HG02623 (cell line): Measurements from ENCODE around the gene PSMA5.

Source experiments
- ATAC-seq: cut with Tn5 transposase; IDR thresholded peaks from one replicate; pipeline ENCODE4 v1.9.1; 2021; ENCODE audit warnings: moderate library complexity; ENCODE audit not compliant: unreplicated experiment

Gene PSMA5

DNA sequence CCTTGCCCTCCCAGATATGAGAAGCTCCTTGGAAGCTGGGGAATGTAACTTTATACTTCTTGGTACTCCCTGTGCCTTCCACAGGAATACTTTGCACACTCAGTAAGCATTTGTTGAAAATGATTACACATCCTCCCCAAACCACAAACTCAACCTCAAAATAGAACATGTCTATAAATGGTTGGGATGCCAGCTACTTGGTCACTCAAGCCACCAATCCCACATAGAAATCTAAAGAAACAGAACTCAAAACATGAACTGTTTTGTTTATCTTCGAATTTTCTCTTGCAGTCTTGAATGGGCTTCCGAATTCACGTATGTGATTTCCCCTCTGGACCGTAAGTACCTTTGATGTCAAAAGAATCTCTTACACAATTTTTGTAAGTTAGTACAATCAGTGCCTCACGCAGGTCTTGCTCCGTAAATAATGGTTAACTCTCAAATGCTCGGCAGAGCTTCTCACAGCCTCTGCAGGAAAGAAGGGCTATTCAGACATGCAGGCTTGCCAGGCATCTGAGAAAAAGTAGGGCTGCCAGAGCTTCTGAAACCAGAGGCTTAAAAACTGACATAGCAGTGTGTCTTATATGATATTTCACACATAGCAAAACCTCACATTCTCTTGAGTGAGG is 55.4 kb downstream of the PSMA5 start:
- no peak for ATAC-seq

DNA sequence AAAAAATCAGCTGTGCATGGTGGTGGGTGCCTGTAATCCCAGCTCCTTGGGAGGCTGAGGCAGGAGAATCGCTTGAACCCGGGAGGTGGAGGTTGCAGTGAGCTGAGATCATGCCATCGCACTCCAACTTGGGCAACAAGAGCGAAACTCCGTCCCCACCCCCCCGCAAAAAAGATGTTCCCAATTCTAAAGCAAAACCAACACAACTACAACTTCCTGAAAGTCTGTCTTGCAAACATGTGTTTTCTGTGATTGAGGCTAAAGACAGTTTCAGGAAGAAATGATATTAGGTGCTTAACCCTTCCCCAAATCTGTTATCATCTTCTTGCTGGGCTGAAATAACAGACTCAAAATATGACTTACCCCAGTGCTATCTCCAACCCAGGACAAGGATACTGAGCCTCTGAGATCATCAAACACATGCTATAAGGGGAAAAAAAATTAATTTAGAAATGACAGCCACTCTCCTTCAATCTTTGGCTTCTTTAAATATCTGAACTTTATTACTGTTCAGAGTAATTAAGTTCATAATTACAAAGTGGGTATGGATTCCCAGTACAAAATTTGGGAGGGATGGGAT is 57.0 kb downstream of the PSMA5 start:
- no peak for ATAC-seq

DNA sequence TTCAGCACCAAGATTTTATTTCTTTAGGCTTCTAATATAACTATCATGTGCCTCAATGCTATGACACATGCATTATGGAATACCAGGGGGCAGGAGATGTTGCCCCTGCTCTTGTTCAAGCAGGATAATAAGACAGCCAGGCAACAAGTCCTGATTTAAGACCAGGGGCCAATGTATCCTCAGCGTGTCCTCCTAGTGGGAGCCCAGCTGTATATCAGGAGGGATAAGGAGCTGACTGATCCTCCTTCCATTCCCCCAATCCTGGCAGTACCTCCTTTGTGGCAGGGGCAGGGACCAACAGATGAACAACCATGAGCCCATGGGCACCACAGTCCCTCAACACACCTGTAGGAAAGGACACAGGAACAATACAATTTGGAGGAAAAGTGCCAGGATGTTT is 57.8 kb downstream of the PSMA5 start:
- ATAC-seq = no peak

DNA sequence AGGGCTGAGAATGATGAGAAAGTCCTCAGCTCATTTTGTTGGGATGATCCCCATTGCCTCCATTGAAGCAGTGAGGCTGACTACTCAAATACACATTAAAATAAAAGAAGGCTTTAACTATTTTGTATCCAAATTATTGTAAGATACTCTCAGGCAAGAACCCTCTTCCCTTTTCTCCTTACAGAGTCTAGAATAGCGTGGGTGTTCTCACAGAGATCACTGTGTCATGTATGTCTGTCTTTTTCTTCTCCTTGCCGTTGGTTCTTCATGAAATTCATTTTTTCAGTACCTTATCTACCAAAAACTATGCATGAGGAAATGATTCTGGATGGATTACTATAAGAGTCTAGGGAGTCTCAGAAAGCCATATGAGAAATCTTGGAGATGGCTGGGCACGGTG is 58.6 kb downstream of the PSMA5 start:
- ATAC-seq = no peak

DNA sequence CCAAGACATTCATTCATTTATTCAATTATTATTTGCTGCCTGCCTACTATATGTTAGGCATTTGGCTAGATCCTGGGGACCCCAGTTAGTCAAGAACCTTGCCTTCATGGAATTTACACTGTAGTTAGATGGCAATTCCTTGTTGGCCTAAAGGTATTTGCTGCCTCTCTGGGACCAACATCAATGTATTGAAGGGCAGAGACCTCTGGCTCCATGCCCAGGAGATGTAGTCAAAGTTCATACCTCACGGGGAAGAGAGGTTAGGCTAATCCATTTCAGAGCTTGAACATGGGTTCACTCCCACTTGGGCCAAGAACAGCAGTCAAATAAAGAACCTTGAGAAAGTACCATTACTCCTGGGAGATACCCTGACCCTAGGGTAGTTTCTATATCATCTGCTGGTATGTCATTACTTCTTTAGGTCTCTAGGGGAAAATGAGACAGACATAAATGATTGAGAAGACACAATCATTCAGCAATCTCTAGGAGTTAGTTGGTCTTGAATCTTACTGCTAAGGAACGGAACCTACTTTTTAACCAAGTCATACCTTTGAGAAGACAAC is 60.5 kb downstream of the PSMA5 start:
- ATAC-seq = no peak

DNA sequence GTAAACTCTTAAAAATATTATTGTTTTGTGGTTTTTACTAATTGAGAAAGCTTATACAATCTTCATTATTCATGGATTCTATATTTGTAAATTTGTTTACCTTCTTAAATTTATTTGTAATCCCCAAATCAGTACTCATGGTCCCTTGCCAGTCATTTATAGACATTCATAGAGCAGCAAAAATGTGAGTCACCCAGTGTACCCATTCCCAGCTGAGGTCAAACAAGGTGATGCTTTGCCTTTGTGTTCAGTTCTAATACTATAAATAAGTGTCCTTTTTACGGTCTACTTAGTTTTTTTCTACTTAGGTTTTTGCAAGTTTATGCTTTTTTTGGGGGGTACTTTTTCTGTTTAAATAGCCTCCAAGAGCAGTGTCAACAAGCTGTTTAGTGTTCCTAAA is 64.6 kb downstream of the PSMA5 start:
- no peak for ATAC-seq

DNA sequence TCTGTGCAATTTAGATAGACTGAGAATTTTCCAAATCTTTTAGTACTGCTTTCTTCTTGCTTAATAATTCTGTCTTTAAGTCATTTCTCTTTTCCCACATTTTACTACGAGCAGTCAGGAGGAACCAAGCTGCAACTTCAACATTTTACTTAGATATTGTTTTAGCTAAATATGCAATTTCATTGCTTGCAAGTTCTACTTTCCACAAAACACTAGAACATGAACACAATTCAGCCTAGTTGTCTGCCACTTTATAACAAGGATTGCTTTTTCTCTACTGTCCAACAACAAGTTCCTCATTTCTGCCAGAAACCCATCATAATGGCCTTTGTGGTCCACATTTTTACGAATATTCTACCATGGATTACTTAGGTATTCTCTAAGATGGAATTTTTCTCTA is 65.2 kb downstream of the PSMA5 start:
- no peak for ATAC-seq

DNA sequence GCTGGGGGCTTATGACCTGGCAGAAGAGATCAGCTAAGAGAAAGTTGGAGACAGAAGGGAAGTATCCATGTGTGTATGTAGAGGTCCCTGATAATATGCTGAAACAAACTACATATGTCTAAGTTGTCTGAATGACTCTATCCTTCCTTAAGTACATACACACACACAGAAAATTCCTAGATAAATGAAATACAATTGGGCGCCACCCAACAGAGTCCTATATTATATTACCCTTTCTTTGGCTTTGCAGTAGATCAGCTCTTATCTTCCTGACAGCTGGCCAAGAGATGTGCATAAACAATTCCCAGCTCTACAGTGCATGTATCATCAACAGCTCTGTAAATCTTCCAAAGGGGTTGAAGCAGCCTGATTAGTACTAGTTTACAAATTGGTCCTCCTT is 68.6 kb downstream of the PSMA5 start:
- no peak for ATAC-seq

DNA sequence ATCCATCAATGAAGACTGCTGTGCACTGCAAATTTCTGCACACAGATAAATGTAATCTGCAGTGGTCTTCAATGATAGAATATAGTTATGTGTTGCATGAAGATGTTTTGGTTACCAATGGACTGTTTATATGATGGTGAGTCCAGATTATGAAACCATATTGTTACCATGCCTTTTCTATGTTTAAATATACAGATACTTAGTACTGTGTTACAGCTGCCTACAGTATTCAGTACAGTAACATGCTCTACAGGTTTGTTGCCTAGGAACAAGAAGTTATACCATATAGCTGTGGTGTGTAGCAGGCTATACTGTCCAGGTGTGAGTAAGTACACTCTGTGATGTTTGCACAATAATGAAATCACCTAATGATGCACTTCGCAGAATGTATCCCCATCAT is 69.3 kb downstream of the PSMA5 start:
- no peak for ATAC-seq

DNA sequence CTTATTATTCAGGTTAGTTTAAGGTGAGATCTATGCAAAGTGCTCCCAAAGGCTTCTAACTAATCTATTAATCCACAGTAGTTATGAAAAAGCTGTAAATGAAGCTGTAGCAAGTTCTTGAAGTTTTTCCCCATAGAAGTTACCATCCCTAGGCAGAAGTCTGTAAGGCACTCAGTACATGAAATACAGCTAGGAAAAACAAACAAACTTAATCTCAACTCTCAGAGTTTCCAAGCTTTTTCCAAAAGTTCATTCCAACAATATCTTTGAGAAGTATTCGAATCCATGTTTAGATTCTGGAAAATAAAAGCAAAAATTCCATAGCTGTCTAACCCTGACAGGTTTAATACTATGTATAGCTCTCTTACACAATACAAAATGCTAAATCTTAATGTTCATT is 69.7 kb downstream of the PSMA5 start:
- no peak for ATAC-seq

DNA sequence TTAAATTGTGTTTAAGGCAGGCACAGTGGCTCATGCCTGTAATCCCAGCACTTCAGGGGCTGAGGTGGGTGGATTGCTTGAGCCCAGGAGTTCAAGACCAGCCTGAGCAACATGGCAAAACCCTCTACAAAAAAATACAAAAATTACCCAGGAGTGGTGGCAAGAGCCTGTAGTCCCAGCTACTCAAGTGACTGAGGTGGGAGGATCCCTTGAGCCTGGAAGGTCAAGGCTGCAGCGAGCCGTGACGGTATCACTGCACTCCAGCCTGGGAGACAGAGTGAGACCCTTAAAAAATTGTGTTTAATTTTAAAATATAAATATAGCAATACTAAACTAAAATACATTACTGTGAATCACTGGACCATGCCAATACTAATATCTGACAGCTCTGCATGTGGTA is 71.3 kb downstream of the PSMA5 start:
- no peak for ATAC-seq

DNA sequence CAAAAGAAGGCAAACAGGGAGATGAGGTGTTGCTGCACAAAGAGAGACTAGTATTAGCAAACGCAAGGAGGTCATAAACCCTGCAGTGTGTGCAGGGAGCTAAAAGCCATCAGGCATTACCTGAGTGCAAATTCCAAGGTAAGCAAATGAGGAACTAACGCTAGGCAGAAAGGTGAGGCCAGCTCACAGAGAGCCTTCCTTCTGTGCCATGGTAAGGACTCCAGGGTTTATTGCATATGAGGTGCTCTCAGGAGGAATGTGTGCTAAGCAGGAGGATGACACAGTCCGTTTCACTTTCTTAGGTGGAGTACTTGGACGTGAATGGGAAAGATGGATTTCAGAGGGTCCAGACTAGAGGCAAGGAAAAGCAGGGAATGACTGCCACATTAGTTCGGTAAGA is 74.8 kb downstream of the PSMA5 start:
- no peak for ATAC-seq

DNA sequence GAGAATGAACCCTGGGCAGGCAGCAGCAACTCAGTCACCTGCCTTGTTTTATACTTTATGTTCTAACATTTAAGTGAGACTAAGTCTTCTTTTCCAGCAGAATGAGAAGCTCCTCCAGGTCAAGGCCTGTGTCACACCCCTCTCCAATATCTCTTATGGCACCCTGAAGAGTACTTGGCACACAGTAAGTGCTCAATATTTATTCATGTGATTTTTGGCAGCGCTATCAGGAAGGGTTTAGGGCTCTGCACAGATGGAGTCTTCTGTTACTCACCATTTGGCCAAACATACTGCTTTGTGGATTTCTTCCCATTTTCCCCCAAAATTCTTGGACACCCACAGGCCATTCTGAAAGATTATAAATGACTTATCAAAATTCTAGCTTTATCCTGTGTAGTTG is 75.6 kb downstream of the PSMA5 start:
- no peak for ATAC-seq

DNA sequence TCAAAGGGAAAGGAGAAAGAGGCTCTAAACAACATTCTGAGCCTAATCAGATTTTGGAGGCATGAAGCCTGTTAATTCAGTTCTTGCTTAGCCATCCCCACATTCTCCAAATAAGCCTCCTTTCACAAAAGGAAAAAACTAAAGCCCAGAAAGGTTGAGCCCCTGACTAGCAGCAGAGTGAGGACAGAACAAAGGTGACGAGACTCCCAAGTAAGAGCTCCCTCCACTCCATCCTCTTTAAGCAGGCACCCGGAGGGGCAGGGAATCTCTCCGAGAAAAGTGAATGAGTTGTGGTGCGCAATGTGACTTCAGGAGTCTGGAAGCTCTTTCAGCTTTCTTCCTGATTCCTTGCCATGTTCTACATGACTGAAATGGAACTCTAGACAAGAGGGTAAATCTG is 76.1 kb downstream of the PSMA5 start:
- no peak for ATAC-seq
